Suprapubic skin (tissue), 4 donors: ENCODE measurements around the gene TREM2.

Source experiments
- CTCF ChIP-seq, 2 donors: fragments of 200-600 bp in 1 of 2; fragments of 450-650 bp in 1 of 2; sonication (generic) in 1 of 2; IDR thresholded peaks; one replicate each; pipeline ENCODE4 v1.5.1; 2016 to 2019; ENCODE audit warnings: antibody characterized with exemption in 2 of 2, mild to moderate bottlenecking in 1 of 2, moderate library complexity in 1 of 2
- EP300 ChIP-seq: sonication (generic); formaldehyde crosslinking; IDR thresholded peaks from one replicate; pipeline ENCODE4 v1.6.1; 2017; ENCODE audit warnings: antibody characterized with exemption
- POLR2A ChIP-seq, 2 donors: fragments of 450-650 bp; IDR thresholded peaks; one replicate each; pipeline ENCODE4 v1.6.1; 2017; ENCODE audit warnings: antibody characterized with exemption in 2 of 2, mild to moderate bottlenecking in 2 of 2, moderate library complexity in 2 of 2
- POLR2AphosphoS5 ChIP-seq, 3 donors: sonication (generic); formaldehyde crosslinking; IDR thresholded peaks; one replicate each; pipeline ENCODE4 v1.6.1; 2017; ENCODE audit warnings: antibody characterized with exemption in 3 of 3

DNA sequence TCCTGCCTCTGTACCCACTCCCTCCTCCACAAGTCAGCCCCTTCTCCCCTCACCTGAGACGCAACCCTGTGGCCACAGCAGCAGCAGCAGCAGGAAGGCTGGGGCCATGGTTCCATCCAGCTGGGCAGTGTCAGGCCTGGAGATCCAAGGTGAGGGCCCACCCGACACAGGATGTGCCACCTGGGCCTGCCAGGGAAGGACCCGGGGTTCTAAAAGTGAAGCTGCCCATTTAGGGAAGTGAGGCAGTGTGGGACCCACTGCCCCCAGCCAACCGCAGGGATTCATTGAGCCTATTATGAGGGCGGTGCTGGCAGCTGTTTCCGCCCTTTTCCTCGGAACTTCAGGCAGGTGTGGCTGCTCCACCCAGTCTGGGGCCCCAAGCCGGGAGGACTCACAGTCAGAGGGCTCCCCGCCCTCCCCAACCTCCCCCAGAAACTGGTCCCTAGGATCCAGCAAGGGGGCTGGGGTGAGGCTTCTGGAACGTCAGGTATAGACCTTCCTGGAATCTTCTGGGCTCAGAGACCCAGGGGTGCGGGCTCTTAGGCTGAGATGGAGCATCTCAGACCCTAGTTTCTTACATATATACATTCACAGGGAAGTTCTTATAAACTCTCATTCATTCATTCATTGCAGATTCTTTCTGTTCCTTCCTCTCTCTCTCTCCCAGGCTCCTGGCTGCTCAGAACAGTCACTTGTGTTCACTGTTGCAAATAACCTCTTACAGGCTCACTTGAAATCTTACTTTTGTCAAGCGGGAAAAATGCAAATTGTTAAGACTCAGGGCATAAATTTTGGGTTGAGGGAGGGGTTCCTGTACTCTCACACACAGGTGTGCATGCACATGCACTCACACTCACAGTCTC lies 38.2 kb upstream of the TREM2 start, which contains the start of gene TREML2:
- TF ChIP-seq CTCF (IDR thresholded peaks at IDR 0.05): no peak
- TF ChIP-seq POLR2A (IDR thresholded peaks at IDR 0.05): no peak
- no peak for TF ChIP-seq POLR2AphosphoS5 (IDR thresholded peaks at IDR 0.05)
- no peak for TF ChIP-seq EP300
